ELR (cell line): ENCODE data around the gene STK17B.
"Not testable (repeated sequence)": the region's sequence is repeated elsewhere in the genome, so short reads cannot be mapped to it uniquely, and the experiment has no call there.

Experiments
- DNase-seq: peaks from one replicate; pipeline ENCODE4 v3.0.0-alpha.2; 2015; ENCODE audit warnings: low read depth

STK17B gene

DNA sequence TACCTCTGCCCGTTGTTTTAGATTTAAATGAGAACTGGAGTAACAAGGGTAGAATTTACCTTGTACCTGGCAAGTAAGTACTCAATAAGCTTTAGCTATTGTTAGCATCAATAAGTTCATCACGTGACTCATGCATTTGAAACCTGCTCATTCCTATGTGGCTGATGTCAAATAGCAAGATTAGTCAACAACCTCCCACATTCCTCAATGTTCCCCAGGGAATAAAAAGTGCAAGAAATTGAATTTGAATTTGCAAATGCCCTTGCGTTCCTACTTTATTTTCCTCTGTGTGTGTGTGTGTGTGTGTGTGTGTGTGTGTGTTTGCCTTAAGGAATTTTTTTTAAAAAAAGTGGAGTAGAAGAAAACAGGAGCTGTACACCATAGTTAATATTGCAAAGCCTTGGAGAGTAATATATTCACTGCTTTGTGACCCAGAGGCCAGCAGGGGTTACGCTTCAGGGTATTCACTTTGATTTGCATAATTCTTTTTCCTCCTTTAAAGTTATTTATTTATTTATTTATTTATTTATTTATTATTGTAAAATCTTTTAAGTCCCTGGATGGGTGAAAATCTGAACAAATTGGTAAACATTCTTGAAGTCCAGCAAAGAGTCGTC lies 58.9 kb downstream of the STK17B start:
- peak; percentile 90 for DNase-seq

DNA sequence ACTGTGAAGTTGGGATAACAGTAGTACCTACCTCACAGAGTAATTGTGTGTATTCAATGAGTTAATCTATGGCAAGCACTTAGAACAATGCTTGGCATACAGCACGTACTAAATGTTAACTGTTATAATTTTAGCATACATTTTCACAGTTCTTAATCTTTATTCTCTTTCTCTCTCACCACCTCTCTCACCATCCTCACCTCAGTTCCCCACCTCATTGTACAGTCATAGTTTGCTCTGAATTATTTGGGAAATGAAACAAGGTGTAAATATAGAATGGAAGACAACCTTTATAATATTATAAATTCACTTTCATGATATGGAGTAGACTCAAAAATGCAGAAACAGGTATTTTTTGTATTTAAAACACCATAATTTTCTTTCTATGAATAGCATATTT lies 62.8 kb downstream of the STK17B start:
- no peak for DNase-seq

DNA sequence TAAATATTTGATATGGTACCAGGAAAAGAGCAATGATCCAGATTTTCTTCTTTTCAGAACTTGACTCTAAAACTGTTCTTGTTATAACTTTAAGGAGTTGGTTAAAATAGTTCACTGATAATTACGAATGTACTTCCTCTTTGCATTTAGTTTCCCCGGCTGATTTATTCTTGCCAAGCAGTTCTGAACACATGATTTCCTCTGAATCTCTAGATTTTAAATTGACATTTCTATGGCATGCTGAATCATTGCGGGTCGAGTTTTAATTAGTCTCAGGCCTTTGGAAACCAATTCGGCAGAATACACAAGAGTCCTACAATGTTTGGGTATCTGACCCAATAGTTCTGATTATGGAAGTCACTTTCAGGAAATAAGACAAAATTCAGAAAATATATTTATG lies 65.4 kb downstream of the STK17B start:
- DNase-seq, result no peak

DNA sequence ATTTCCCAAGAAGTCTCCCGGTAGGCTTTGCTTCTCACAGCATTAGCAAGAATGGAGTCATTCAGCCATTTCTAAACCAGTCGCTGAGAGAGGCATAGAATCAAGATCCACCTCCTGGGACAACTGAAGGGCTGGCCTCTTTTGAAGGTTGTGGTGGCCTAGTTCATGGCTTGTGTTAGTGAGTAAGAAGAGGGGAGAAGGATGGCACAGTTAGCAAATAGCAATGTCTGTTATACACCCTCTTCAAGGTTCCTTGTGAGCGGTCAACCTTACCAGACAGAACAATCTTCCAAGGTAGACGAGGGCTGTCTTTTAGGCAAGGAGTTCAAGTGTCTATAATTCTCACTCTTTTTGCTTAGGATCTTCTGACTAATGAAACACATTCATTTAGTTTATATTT lies 67.3 kb downstream of the STK17B start:
- DNase-seq, result no peak

DNA sequence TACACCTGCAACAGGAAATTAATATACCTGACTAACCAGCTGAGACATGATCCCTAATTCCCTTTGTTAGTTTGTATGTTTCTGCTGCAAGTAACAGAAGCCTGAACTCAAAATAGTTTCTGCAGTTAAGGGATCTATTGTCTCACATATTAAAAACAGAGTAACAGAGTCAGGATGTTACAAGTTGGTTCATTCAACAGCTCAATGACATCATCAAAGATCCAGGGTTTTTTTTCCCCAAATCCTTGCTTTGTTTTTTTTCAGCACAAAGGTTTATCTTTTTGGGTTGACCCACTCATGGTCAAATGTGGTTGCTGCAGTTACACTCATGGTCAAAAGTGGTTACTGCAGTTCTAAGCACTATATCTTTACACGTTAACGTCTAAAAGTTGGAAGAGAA lies 67.8 kb downstream of the STK17B start:
- no peak for DNase-seq

DNA sequence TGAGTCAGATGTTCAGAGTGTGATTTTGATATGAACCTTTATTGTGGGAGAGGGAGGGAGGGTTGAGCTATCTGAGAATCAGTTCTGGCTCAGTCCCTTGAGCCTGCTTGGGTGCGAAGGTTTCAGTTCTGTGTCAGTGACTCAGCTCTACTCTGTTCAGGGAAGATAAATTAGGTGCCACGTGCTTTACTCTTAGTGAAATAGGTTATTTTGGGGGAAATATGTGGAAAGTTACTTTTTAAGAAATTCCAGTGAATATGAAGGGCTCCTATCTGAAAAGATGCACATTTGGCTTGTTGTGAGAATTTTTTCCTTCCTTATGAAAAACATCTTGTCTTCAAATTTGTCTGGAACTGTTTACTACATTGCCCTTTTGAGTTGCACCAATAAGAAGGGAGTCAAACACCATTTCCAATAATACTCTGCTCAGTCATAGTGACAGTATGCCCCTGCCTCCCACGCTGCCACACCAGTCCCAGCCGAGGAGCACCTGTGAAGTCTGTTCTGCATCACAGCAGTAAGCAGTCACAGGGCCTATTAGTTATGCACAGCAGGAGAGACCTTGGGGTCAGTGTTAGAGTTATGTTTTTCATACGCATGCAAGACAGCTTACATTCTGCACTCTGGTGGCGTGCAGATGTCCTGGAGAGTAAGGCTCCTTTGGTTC lies 69.9 kb downstream of the STK17B start:
- peak; percentile 17 for DNase-seq

DNA sequence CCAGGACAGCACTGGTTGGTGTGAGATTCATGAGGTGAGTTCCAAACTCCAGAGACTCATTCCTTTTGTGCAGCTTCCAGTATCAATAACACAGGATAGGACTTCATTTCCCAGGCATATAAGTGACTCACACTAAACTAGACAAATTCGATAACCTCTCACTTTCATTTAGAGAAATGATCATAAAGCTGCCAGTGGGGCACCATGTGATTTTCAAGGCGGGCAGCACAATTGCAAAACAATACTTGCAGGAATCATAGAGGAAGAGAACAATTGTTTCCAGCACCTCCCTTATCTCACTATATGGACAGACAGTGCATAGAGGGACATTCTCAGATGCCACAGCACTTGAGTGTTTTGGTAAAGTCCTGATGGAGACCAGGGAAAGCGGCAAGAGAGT lies 71.5 kb downstream of the STK17B start:
- no peak for DNase-seq

GRCh38 chr2:196097864-196098660 lies 73.3 kb downstream of the STK17B start:
- DNase-seq, result no peak

GRCh38 chr2:196096982-196097745 lies 74.2 kb downstream of the STK17B start:
- no peak for DNase-seq

DNA sequence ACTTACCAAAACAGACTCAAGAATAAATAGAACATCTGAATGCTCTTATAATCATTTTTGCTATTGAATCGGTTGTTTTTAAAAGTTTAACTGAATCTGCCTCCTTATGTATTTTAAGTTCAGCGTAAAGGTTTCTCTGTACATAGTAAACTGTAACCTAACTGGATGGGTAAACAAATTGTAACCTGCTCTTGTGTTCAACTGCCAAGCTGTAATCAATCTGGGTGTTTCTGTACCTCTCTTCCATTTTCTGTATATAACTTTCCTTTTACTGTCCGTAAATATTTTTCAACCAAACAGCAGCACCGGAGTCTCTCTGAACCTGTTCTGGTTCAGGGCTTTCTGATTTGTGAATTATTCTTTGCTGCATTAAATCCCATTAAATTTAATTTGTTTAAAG lies 75.1 kb downstream of the STK17B start:
- DNase-seq, result no peak

DNA sequence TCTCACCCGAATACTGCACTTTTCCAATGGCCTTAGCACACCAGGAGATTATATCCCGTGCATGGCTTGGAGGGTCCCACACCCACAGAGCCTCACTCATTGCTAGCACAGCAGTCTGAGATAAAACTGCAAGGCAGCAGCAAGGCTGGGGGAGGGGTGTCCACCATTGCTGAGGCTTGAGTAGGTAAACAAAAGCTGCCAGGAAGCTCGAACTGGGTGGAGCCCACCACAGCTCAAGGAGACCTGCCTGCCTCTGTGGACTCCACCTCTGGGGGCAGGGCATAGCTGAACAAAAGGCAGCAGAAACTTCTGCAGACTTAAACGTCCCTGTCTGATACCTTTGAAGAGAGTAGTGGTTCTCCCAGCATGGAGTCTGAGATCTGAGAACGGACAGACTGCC lies 81.9 kb downstream of the STK17B start:
- not testable (repeated sequence) for DNase-seq

- DNase-seq, result no peak
These were observed 83.2 kb downstream of the STK17B start for GRCh38 chr2:196088203-196088602.

GRCh38 chr2:196086517-196087368 lies 84.6 kb downstream of the STK17B start:
- DNase-seq, result no peak

- no peak for DNase-seq
These were observed 87.8 kb downstream of the STK17B start for GRCh38 chr2:196083601-196084000.
